Upper lobe of right lung (tissue), 1 donor: ENCODE measurements around the gene MYL4. TPM values are rescaled to one million over a fixed set of nuclear protein-coding genes. Genes with fewer than 3 reads are reported as not detected.
"Not testable (repeated sequence)": the region's sequence is repeated elsewhere in the genome, so short reads cannot be mapped to it uniquely, and the experiment has no call there.

Experiments used
- ATAC-seq: fragments of 200-7000 bp; cut with Tn5 transposase; one replicate; pipeline ENCODE4 v1.9.1; 2020; ENCODE audit warnings: mild to moderate bottlenecking, moderate library complexity
- DNase-seq: peaks from one replicate; pipeline ENCODE4 v3.0.0-alpha.2; 2020
- H3K27ac ChIP-seq: fragments of 200-600 bp; one replicate; pipeline ENCODE4 v1.8.0; 2022
- H3K27me3 ChIP-seq: fragments of 200-600 bp; one replicate; pipeline ENCODE4 v1.8.0; 2022; ENCODE audit warnings: mild to moderate bottlenecking
- H3K36me3 ChIP-seq: fragments of 200-600 bp; one replicate; pipeline ENCODE4 v1.8.0; 2022
- H3K4me1 ChIP-seq: fragments of 200-600 bp; one replicate; pipeline ENCODE4 v1.8.0; 2022
- H3K4me3 ChIP-seq: fragments of 200-600 bp; one replicate; pipeline ENCODE4 v1.8.0; 2022; ENCODE audit warnings: mild to moderate bottlenecking
- H3K9me3 ChIP-seq: fragments of 200-600 bp; one replicate; pipeline ENCODE4 v1.8.0; 2022
- intact Hi-C: fragments of 100-400 bp; cut with DNase I; formaldehyde crosslinking; loops from one replicate; pipeline ENCODE4 v1.11.0; 2022
- total RNA-seq: library from RNA; stranded (reverse); fragmentation: NEBNext Ultra II Directional; extraction: Animal tissue kit (Norgen Biotek cat#: 25700); gene quantifications from one replicate; pipeline ENCODE4 v1.2.1, GENCODE V29; 2021
- TF ChIP-seq, protein P1 (sequence below): fragments of 200-600 bp; IDR thresholded peaks from one replicate; pipeline ENCODE4 v1.8.0; 2022; ENCODE audit warnings: antibody characterized with exemption
- donor health status: DM: no; HTN: yes; CAD: no; lungs with severe emphysema.

MYL4 gene
- total RNA-seq, 1 donor from 2014 or later, result 2.2 TPM

DNA sequence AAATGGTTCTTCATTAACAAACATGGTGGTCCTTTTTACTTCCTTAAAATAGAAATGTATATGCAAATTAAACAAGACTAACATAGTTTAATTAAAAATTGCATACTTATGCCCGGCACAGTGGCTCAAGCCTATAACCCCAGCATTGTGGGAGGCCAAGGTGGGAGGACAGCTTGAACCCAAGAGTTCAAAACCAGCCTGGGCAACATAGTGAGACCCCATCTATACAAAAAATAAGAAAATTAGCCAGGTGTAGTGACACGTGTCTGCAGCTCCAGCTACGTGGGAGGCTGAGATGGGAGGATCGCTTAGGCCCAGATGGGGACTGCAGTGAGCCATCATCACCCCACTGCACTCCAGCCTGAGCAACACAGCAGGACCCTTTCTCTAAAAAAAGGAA is 38.4 kb upstream of the MYL4 start:
- peaks cover 61% of the 10 kb centered on the region for H3K36me3 ChIP-seq
- H3K4me1 ChIP-seq, result no peaks in the 10 kb centered on the region
- intact Hi-C loops, result no loop called here

DNA sequence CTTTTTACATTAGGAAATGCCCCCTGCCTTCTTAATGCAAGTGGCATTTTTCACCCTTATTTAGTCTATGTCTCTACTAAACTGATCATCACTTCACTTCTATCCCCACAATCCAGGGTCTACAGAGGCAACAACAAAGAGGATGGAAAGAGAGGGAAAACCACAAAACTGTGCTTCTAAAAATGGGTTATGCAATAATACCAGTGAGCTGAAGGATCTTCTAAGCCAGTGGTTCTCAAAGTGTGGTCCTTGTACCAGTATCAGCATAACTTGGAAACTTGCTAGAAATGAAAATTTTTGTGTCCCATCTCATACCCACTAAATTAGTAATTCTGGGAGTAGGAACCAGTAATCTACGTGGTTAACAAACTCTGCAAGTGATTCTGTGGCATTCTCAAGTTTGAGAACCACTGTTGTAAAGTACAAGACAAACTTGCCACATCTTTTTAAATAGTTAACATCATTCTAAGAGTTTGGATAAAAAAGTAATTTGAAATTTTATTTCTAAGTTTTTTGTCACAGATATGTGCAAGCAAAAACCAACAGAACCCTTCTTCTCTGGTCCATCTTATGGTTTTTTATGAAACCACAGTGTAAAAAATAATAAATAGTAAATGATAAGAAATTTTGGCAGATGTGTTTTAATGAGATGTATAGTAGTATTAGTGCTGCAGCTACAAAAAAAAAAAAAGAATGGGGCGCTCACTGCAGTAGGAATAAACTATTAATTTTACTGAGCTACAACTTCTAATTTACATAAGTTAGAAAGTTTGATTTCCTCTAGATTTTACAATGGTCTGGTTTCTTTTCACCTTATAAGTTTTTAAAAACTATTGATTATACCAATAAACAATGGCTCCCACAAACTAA is 36.2 kb upstream of the MYL4 start:
- Histone ChIP-seq H3K4me1 (no peaks in the 10 kb centered on the region), H3K4me3 (no peak overlapping the region), H3K27me3 (no peaks in the 10 kb centered on the region), H3K27ac (no peak overlapping the region), H3K9me3 (no peaks in the 10 kb centered on the region), H3K36me3 (peaks cover 62% of the 10 kb centered on the region)
- ATAC-seq (no peak), DNase-seq (no peak)
- TF ChIP-seq, protein P1, sequence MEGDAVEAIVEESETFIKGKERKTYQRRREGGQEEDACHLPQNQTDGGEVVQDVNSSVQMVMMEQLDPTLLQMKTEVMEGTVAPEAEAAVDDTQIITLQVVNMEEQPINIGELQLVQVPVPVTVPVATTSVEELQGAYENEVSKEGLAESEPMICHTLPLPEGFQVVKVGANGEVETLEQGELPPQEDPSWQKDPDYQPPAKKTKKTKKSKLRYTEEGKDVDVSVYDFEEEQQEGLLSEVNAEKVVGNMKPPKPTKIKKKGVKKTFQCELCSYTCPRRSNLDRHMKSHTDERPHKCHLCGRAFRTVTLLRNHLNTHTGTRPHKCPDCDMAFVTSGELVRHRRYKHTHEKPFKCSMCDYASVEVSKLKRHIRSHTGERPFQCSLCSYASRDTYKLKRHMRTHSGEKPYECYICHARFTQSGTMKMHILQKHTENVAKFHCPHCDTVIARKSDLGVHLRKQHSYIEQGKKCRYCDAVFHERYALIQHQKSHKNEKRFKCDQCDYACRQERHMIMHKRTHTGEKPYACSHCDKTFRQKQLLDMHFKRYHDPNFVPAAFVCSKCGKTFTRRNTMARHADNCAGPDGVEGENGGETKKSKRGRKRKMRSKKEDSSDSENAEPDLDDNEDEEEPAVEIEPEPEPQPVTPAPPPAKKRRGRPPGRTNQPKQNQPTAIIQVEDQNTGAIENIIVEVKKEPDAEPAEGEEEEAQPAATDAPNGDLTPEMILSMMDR, result no peak
- intact Hi-C loops, result no loop called here

More for the DNA sequence above, 38.4 kb upstream of the MYL4 start:
- Histone ChIP-seq H3K9me3 (no peaks in the 10 kb centered on the region), H3K27me3 (no peaks in the 10 kb centered on the region), H3K27ac (no peak overlapping the region), H3K4me3 (no peak overlapping the region)
- DNase-seq (no peak), ATAC-seq (no peak)
- TF ChIP-seq, protein P1, result no peak

DNA sequence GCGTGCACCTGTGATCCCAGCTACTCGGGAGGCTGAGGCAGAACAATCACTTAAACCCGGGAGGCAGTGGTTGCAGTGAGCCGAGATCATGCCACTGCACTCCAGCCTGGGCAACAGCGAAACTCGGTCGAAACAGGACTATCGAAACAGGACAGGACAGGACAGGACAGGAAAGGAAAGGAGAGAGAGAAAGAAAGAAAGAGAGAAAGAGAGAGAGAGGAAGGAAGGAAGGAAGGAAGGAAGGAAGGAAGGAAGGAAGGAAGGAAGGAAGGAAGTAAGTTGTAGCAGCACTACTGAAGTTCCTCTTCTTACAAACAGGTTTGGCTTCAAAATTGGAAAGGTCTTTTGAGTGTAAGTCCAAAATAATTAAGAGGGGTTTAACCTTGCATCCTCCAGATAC is 34.3 kb upstream of the MYL4 start:
- H3K9me3 ChIP-seq, H3K4me1 ChIP-seq, ATAC-seq, DNase-seq, H3K4me3 ChIP-seq, H3K27me3 ChIP-seq, H3K27ac ChIP-seq, intact Hi-C loops: not testable (repeated sequence)
- peaks cover 62% of the 10 kb centered on the region for H3K36me3 ChIP-seq

DNA sequence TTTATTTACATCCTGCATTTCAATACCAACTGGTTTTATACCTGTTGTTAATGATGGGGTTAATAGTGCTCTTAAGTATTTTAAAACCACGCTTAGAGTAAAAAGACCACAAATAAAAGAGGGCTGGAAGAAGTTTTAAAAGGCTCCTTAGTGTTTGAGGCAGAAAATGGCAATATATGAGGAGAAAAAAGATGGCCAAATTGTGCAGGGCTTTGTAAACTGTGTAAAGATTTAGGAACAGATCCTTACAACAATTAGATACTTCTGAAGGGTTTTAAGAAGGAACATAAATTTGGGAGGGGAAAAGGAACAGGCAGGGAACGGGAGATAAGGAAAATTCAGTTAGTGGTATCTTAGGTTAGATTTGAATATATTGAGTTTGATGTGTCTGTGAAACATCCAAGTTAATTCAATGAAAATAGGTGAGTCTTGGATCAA is 32.7 kb upstream of the MYL4 start:
- H3K4me1 ChIP-seq, result no peaks in the 10 kb centered on the region
- no peaks in the 10 kb centered on the region for H3K9me3 ChIP-seq
- TF ChIP-seq, protein P1, result no peak
- H3K4me3 ChIP-seq, result no peak overlapping the region
- intact Hi-C loops, result no loop called here
- no peak overlapping the region for H3K27ac ChIP-seq
- no peaks in the 10 kb centered on the region for H3K27me3 ChIP-seq
- ATAC-seq, result no peak
- H3K36me3 ChIP-seq, result peaks cover 64% of the 10 kb centered on the region
- DNase-seq, result no peak

DNA sequence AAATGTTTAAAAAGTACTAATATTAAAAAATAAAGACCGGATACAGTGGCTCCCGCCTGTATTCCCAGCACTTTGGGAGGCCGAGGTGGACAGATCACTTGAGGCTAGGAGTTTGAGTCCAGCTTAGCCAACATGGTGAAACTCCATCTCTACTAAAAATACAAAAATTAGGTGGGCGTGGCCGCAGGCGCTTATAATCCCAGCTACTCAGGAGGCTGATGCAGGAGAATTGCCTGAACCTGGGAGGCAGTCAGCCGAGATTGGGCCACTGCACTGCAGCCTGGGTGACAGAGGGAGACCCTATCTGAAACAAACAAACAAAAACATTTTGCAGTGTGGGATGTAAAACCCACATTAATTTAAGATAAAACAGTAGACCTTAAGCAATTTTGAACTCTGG is 31.9 kb upstream of the MYL4 start:
- H3K4me1 ChIP-seq, result peaks cover 8% of the 10 kb centered on the region
- no peaks in the 10 kb centered on the region for H3K9me3 ChIP-seq
- H3K27me3 ChIP-seq, result no peaks in the 10 kb centered on the region
- TF ChIP-seq, protein P1, result no peak
- peaks cover 64% of the 10 kb centered on the region for H3K36me3 ChIP-seq
- DNase-seq (no peak), ATAC-seq (no peak)
- no peak overlapping the region for H3K4me3 ChIP-seq
- intact Hi-C loops, result no loop called here
- no peak overlapping the region for H3K27ac ChIP-seq

DNA sequence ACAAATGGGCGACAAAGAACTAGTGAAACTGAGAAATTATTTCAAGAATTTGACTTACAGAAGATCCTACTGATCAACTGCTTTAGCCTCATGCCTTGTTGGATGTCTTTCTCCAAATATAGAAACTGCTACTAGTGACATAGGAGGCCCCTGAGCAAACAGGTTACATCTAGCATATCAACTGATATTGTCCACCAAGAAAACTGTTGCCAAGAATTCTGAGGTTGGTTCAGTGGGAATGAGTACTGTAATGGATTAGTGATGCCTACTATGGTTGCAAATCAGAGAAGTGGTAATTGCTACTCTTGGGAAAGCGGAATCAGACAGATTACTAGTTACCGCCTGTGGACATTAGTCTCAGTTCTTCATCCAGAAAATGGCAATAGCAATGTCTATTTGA is 30.0 kb upstream of the MYL4 start:
- Histone ChIP-seq H3K36me3 (peaks cover 47% of the 10 kb centered on the region), H3K4me1 (peaks cover 8% of the 10 kb centered on the region), H3K9me3 (no peaks in the 10 kb centered on the region), H3K27me3 (no peaks in the 10 kb centered on the region), H3K4me3 (no peak overlapping the region), H3K27ac (no peak overlapping the region)
- intact Hi-C loops, result no loop called here
- DNase-seq (no peak), ATAC-seq (no peak)
- TF ChIP-seq, protein P1, result no peak
